GM18508 (cell line): ENCODE measurements around the gene MED12L.
"Not testable (repeated sequence)": the region's sequence is repeated elsewhere in the genome, so short reads cannot be mapped to it uniquely, and the experiment has no call there.

Experiments used
- ATAC-seq: cut with Tn5 transposase; IDR thresholded peaks from one replicate; pipeline ENCODE4 v1.9.1; 2021; ENCODE audit warnings: moderate number of reproducible peaks; ENCODE audit not compliant: insufficient read depth, unreplicated experiment

Gene MED12L

GRCh38 chr3:151230646-151231045, 145.2 kb downstream of the MED12L start:
- peak; percentile 34 for ATAC-seq

GRCh38 chr3:151232403-151232802, 146.9 kb downstream of the MED12L start:
- not testable (repeated sequence) for ATAC-seq

DNA sequence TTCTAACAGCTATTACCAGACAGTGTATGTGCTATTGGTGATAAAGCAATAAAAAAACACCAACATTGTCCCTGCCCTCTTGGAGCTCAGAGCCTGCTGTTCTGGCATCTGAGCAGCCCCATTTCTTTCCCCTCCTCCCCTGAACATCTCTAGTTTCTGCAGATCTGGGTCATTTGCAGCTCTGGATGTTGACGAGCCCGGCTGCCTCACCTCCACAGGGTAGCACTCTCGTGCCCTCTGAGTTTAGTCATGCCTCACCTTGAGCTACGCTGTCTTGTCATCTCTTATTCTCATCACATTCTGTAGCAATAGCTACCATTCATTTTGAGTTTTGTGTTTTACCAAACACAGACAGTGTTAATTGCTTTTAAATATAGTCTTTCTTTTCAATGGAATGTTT, 147.5 kb downstream of the MED12L start:
- no peak for ATAC-seq

- ATAC-seq: no peak
These were observed 149.4 kb downstream of the MED12L start for GRCh38 chr3:151234825-151235224.

DNA sequence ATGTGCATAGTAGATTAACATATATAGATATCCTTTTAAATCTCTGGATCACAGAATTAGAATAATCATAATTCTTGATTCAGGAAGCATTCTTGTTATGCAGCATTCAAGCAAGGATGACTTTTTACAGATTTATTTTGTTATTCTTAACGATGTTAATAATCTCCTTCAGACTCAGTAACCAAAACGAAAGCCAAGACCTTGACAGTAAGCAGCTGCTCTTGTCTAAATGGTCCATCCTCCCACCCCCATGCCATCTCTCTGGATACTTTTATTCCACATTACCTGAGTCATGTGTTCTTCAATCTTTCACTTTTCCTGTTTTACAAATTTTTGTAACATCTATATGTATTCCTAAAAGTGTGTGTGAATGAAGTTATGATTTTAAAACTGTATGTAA, 150.9 kb downstream of the MED12L start:
- ATAC-seq: no peak

DNA sequence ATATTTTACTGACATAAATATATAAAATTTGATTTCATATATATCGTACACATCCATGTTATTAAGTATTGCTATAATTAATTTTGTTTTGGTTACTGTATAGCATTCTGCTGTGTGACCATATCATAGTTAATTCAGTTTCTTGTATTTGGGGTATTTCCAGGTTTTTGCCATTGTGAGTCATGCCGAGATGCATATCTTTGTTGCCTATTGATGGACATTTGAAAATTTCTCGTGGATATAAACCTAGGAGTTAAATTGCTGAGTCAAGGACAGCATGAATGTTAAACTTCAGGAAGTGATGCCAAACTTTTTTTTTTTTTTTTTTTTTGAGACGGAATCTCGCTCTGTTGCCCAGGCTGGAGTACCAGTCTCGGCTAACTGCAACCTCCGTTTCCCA, 151.3 kb downstream of the MED12L start:
- ATAC-seq: no peak

- ATAC-seq: not testable (repeated sequence)
These were observed 156.5 kb downstream of the MED12L start for GRCh38 chr3:151242006-151242405.

- no peak for ATAC-seq
These were observed 163.4 kb downstream of the MED12L start for GRCh38 chr3:151248772-151249337.

- ATAC-seq: no peak
These were observed 171.3 kb downstream of the MED12L start for GRCh38 chr3:151256749-151257148.

DNA sequence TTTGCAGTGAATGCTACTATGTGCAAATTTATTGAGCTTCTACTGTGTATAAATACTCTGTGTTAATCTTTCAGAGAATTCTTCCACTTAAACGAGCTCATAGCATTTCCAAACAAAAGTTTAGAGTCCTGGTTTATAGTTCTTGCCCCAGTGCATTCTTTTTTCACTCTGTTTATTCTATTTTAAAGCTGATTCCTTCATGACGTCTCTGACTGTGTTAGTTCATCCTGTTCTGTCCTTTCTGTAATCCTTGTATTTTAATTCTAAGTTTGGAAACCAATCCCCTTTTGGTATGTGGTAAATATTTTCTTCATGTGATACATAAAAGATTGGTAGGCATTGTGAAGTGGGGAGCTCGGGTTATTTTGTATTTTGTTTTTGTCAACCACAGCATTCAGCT, 174.2 kb downstream of the MED12L start:
- ATAC-seq: no peak

GRCh38 chr3:151262871-151263525, 177.5 kb downstream of the MED12L start:
- ATAC-seq: no peak

- ATAC-seq: no peak
These were observed 179.1 kb downstream of the MED12L start for GRCh38 chr3:151264605-151265004.

GRCh38 chr3:151265166-151265565, 179.7 kb downstream of the MED12L start:
- ATAC-seq: no peak

DNA sequence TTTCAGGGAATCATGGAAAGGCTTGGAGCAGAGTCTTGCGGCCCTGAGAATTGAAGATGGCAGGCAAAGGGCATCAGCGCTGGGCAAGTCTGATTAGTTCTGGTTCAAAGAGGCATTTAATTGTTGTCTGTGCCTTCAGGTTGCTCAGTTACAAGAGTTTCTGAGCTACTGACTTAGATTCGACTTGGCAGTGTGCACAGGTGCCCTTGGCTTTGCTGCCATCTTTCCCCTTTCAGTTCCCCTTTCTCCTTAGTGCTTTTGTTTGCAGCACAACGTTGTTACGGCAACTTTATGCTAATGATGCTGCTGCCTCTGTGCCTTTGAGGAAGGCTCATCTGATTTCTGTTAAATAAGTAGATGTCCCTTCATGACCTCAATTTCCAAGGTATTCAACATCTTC, 180.4 kb downstream of the MED12L start:
- ATAC-seq: peak; percentile 97

DNA sequence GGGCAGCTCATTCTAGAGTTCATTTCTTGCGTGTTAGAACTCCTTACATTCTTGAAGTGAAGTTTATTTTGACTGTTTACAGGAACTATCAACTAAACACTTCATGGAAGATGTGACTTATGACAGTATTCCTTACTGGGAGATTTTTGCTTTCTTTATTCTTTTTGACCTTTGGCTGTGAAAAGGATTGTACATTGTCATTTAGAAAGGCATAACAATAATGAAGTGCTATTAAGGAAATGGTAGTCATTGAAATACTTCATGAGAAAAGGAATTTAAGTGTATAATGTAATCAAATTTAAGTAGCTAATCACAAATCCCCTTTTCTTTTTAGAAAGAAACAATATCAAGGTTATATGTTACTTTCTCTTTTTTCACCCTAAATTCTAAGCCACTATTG, 181.6 kb downstream of the MED12L start:
- ATAC-seq: no peak

DNA sequence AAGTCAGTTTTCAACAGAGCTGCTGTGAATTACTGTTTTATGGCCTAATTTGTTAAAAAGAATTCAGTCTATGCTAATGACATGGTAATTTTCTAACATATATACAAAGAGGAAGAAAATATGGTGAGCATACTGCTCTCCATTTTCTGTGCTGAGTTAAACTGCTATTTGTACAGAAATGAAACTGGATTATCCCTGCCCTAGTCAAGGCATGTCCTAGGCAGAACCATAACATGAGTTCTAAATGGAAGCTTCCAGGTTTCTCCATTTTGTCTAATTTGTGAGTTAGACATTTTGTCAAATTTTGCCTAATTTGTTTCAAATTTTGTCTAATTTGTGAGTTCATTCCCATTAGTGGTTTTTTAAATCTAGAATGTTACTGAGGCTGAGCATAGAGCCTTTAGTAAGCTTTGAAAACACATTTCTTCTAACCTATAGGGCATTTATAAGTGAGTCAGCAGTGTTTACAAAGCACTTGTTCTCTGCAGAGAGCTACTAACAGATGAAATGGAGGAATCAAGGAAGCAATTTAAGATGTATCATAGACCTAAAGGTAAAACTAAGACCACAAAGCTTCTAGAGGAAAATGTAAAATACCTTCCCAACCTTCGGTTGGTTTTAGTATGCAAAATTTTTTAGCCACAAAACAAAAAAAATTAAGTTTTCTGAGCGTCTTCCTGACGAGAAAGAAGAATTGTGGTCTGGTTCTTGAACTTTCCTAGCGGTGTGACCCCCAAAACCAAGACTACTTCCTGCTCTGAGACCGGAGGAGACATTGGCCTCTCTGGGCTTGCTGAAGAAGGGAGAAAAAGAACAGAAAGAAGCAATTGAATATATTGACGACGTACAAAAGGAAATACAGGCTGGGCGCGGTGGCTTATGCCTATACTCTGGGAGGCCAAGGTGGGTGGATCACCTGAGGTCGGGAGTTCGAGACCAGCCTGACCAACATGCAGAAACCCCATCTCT, 183.1 kb downstream of the MED12L start:
- ATAC-seq: peak; percentile 30

DNA sequence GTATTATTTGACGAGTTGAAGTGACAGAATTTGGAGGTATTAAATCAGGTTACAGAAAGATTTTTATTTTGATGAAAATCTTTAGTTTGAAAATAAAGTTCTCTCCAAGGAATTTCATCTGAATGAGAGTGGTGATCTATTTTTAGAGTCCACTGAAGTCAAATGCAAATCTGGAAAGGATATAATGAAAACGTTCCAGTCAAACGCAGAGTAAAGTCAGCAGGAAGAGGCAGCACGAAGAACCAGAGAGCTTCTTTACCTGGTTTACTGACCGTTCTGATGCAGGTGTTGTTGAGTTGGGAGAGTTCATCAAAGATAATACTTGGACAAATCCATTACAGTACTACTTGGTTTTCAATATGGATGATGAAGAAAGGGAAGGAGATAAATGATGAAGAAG, 184.2 kb downstream of the MED12L start:
- no peak for ATAC-seq

- ATAC-seq: no peak
These were observed 189.6 kb downstream of the MED12L start for GRCh38 chr3:151275091-151275490.

GRCh38 chr3:151276038-151276686, 190.7 kb downstream of the MED12L start:
- peak; percentile 15 for ATAC-seq

- ATAC-seq: peak; percentile 66
These were observed 191.2 kb downstream of the MED12L start for GRCh38 chr3:151276687-151277042.

DNA sequence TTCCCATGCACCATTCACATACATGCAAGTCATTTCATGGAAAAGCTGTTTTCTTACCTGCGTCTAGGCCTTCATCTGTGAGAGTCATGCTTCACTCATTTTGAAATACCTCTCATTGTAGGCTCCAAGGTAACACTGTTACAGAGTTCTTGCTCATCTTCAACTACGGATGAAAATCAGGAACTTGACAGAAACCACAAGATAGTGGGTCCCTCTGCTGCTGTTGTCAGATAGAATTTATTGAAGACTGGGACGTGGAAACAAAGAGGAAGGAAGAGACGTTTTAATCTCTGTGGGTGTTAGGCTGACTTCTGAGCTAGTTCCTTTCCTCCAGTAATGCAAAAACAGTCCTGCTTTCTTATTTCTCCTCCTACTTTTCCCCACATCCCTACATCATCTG, 192.8 kb downstream of the MED12L start, which contains the start of gene P2RY14:
TSS of gene P2RY14 (minus strand) at position 313 of the 400 bp plus-strand sequence. CDS start 64,226 bp downstream, outside the sequence.
- no peak for ATAC-seq
